ENCODE measurements around the gene PAEP. TPM values are rescaled to one million over a fixed set of nuclear protein-coding genes. Genes with fewer than 3 reads are reported as not detected.

Gene PAEP
- total RNA-seq, 4 donors from 2014 or later: not detected

- 70% methylated on average over 10 of the region's 10 CpGs; no CpG with 5 or more reads in 1 of the 2 donors for WGBS, 2 donors (ENCODE audit: low coverage in 1 of 2)
- H3K27me3 ChIP-seq: peaks cover 13% of the 10 kb centered on the region
Measured at GRCh38 chr9:135566552-135566951, 5.0 kb downstream of the PAEP start.

GRCh38 chr9:135567311-135567710 is 5.8 kb downstream of the PAEP start:
- Histone ChIP-seq H3K9me3 (no peaks in the 10 kb centered on the region), H3K36me3 (no peaks in the 10 kb centered on the region), H3K27me3 (peaks cover 13% of the 10 kb centered on the region), H3K4me1 (no peaks in the 10 kb centered on the region), H3K27ac (no peak overlapping the region), H3K4me3 (no peak overlapping the region)
- DNase-seq: no peak
- WGBS, 2 donors (ENCODE audit: low coverage in 1 of 2): 49 to 69% methylated on average over 5 to 9 of the region's 9 CpGs
- TF ChIP-seq EP300 (IDR thresholded peaks at IDR 0.05; ENCODE audit: low read depth) (no peak), POLR2AphosphoS5 (IDR thresholded peaks at IDR 0.05) (no peak), POLR2A (IDR thresholded peaks at IDR 0.05) (no peak)
- TF ChIP-seq, protein P1, sequence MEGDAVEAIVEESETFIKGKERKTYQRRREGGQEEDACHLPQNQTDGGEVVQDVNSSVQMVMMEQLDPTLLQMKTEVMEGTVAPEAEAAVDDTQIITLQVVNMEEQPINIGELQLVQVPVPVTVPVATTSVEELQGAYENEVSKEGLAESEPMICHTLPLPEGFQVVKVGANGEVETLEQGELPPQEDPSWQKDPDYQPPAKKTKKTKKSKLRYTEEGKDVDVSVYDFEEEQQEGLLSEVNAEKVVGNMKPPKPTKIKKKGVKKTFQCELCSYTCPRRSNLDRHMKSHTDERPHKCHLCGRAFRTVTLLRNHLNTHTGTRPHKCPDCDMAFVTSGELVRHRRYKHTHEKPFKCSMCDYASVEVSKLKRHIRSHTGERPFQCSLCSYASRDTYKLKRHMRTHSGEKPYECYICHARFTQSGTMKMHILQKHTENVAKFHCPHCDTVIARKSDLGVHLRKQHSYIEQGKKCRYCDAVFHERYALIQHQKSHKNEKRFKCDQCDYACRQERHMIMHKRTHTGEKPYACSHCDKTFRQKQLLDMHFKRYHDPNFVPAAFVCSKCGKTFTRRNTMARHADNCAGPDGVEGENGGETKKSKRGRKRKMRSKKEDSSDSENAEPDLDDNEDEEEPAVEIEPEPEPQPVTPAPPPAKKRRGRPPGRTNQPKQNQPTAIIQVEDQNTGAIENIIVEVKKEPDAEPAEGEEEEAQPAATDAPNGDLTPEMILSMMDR (IDR thresholded peaks at IDR 0.05): no peak
- in situ Hi-C loops (cut with MboI; ENCODE audit: low pct_ligation_motif_present in 1 of 4, low pct_unique_long_range_greater_than_20kb in 1 of 4, low sequenced_read_pairs in 3 of 4) (no loop called here), intact Hi-C loops (cut with DNase I; ENCODE audit: low total_unique reads) (no loop called here)

More at GRCh38 chr9:135566552-135566951, 5.0 kb downstream of the PAEP start:
- H3K4me1 ChIP-seq: no peaks in the 10 kb centered on the region
- no peaks in the 10 kb centered on the region for H3K9me3 ChIP-seq
- no peak overlapping the region for H3K27ac ChIP-seq
- H3K36me3 ChIP-seq: no peaks in the 10 kb centered on the region
- in situ Hi-C loops (cut with MboI; ENCODE audit: low pct_ligation_motif_present in 1 of 4, low pct_unique_long_range_greater_than_20kb in 1 of 4, low sequenced_read_pairs in 3 of 4) (no loop called here), intact Hi-C loops (cut with DNase I; ENCODE audit: low total_unique reads) (no loop called here)
- TF ChIP-seq POLR2A (IDR thresholded peaks at IDR 0.05) (no peak), POLR2AphosphoS5 (IDR thresholded peaks at IDR 0.05) (no peak), EP300 (IDR thresholded peaks at IDR 0.05; ENCODE audit: low read depth) (no peak)
- TF ChIP-seq, protein P1 (IDR thresholded peaks at IDR 0.05): no peak
- H3K4me3 ChIP-seq: no peak overlapping the region
- no peak for DNase-seq

GRCh38 chr9:135568026-135568425 is 6.5 kb downstream of the PAEP start:
- Histone ChIP-seq H3K9me3 (no peaks in the 10 kb centered on the region), H3K4me1 (no peaks in the 10 kb centered on the region), H3K36me3 (no peaks in the 10 kb centered on the region), H3K27ac (no peak overlapping the region), H3K27me3 (peaks cover 13% of the 10 kb centered on the region), H3K4me3 (no peak overlapping the region)
- in situ Hi-C loops (cut with MboI; ENCODE audit: low pct_ligation_motif_present in 1 of 4, low pct_unique_long_range_greater_than_20kb in 1 of 4, low sequenced_read_pairs in 3 of 4) (no loop called here), intact Hi-C loops (cut with DNase I; ENCODE audit: low total_unique reads) (no loop called here)
- no peak for TF ChIP-seq POLR2A (IDR thresholded peaks at IDR 0.05)
- no peak for TF ChIP-seq EP300 (IDR thresholded peaks at IDR 0.05; ENCODE audit: low read depth)
- 88% methylated on average over 6 of the region's 6 CpGs; no CpG with 5 or more reads in 1 of the 2 donors for WGBS, 2 donors (ENCODE audit: low coverage in 1 of 2)
- DNase-seq: no peak

DNA sequence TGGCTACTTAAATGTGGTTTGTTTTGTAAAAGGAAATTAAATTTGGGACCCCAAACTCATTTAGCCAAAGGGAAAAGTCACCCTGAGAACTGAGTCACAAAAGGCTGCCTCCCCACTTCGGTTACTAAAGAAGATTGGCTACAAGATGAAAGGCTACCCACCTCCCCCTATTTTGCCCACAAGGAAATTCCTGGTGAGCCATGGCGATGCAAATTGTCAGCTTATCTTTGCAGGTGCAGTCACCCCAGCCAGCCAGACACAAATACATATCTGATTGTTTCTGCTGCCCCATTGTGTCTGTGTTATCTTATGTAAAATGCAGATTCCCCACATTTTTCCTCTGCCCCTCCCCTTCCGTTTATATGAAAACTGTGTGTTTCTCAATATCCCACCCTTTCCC is 8.9 kb downstream of the PAEP start:
- H3K4me3 ChIP-seq: no peak overlapping the region
- intact Hi-C loops (cut with DNase I; ENCODE audit: low total_unique reads): no loop called here
- no peak overlapping the region for H3K27ac ChIP-seq
- no peaks in the 10 kb centered on the region for H3K4me1 ChIP-seq
- in situ Hi-C loops (cut with MboI; ENCODE audit: low pct_ligation_motif_present in 1 of 4, low pct_unique_long_range_greater_than_20kb in 1 of 4, low sequenced_read_pairs in 3 of 4): no loop called here
- peaks cover 8% of the 10 kb centered on the region for H3K27me3 ChIP-seq
- no peak for DNase-seq
- no peaks in the 10 kb centered on the region for H3K9me3 ChIP-seq
- no peak for TF ChIP-seq POLR2AphosphoS5 (IDR thresholded peaks at IDR 0.05)
- TF ChIP-seq POLR2A (IDR thresholded peaks at IDR 0.05): no peak
- TF ChIP-seq, protein P1 (IDR thresholded peaks at IDR 0.05): no peak
- TF ChIP-seq EP300 (IDR thresholded peaks at IDR 0.05; ENCODE audit: low read depth): no peak
- no peaks in the 10 kb centered on the region for H3K36me3 ChIP-seq
- 41 to 51% methylated on average over 3 of the region's 3 CpGs for WGBS, 2 donors (ENCODE audit: low coverage in 1 of 2)

DNA sequence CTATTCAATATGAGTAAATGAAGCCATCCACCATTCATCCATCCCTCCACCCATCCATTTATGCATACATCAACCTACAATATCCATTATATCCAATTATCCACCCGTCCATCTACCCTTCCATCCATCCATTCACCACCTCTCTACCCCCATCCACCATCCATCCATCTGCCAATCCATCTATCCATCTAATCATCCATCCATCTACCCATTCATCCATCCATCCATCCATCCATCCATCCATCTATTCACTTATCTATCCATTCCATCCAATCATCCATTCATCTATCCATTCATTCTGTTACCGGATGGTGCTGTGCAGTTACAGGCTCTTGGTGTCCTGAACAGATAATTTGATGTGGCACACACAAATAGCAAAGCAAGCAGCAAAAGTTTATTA is 10.7 kb downstream of the PAEP start:
- no peaks in the 10 kb centered on the region for H3K4me1 ChIP-seq
- in situ Hi-C loops (cut with MboI; ENCODE audit: low pct_ligation_motif_present in 1 of 4, low pct_unique_long_range_greater_than_20kb in 1 of 4, low sequenced_read_pairs in 3 of 4): no loop called here

More for the DNA sequence above, 10.7 kb downstream of the PAEP start:
- H3K27me3 ChIP-seq: no peaks in the 10 kb centered on the region
- WGBS, 2 donors (ENCODE audit: low coverage in 1 of 2): 70 to 83% methylated on average over 2 of the region's 2 CpGs
- intact Hi-C loops (cut with DNase I; ENCODE audit: low total_unique reads): no loop called here
- H3K4me3 ChIP-seq: no peak overlapping the region
- no peak overlapping the region for H3K27ac ChIP-seq
- TF ChIP-seq POLR2AphosphoS5 (IDR thresholded peaks at IDR 0.05): no peak
- TF ChIP-seq, protein P1 (IDR thresholded peaks at IDR 0.05): no peak
- TF ChIP-seq EP300 (IDR thresholded peaks at IDR 0.05; ENCODE audit: low read depth): no peak
- TF ChIP-seq POLR2A (IDR thresholded peaks at IDR 0.05): no peak
- H3K9me3 ChIP-seq: no peaks in the 10 kb centered on the region
- no peaks in the 10 kb centered on the region for H3K36me3 ChIP-seq
- no peak for DNase-seq
